Activated CD4-positive, alpha-beta memory T cell treated with anti-CD3 and anti-CD28 coated beads for 36 hours (primary cell): ENCODE measurements around the gene UPK1B. TPM values are rescaled to one million over a fixed set of nuclear protein-coding genes. Genes with fewer than 3 reads are reported as not detected.

Source experiments
- CTCF ChIA-PET: fragments of 350-600 bp; sonication (Branson Sonifier 250); formaldehyde crosslinking; loops from one replicate; lab custom pipeline; 2021; ENCODE audit warnings: antibody characterized with exemption, inconsistent platforms; lab: Charles Lee
- POLR2A ChIA-PET: fragments of 350-600 bp; sonication (Branson Sonifier 250); formaldehyde crosslinking; loops from one replicate; lab custom pipeline; 2021; ENCODE audit warnings: antibody characterized with exemption; lab: Charles Lee
- DNase-seq: peaks from one replicate; pipeline ENCODE4 v3.0.0-alpha.2; 2020
- H3K27ac Mint-ChIP-seq: one replicate; pipeline ENCODE4 v1.8.0; 2021; ENCODE audit warnings: mixed read lengths
- H3K27me3 Mint-ChIP-seq: one replicate; pipeline ENCODE4 v1.8.0; 2021; ENCODE audit warnings: mixed read lengths
- H3K36me3 Mint-ChIP-seq: one replicate; pipeline ENCODE4 v1.8.0; 2021; ENCODE audit warnings: mixed read lengths
- H3K4me1 Mint-ChIP-seq: one replicate; pipeline ENCODE4 v1.8.0; 2021; ENCODE audit warnings: low read depth, mixed read lengths
- H3K4me3 Mint-ChIP-seq: one replicate; pipeline ENCODE4 v1.8.0; 2021; ENCODE audit warnings: mild to moderate bottlenecking, mixed read lengths
- H3K9me3 Mint-ChIP-seq: one replicate; pipeline ENCODE4 v1.8.0; 2021; ENCODE audit warnings: mixed read lengths
- intact Hi-C: fragments of 100-400 bp; cut with micrococcal nuclease; formaldehyde crosslinking; loops from one replicate; pipeline ENCODE4 v1.15.1; 2023
- total RNA-seq, 2 experiments: library from RNA; stranded (reverse); gene quantifications; one replicate each; pipeline ENCODE4 v1.2.3, GENCODE V29; 2021

The UPK1B gene
- total RNA-seq, 2 experiments from 2014 or later: not detected

DNA sequence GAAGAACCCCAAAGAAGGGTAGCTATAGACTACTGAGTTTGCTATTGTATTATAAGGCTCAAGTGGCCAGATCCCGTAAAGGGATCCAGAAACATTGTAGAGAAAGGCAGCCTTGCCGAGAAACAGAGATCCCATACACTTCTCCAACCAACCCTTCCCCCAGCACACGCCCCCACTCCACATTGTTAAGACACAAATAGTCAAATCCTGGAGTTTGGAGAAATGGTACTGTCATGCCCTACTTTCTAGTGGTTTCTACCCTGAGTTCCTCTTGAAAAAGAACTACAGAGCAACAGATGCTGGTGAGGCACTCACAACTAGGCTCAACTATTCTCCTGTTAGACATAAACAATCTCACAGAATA is 34.1 kb downstream of the UPK1B start:
- CTCF ChIA-PET: interaction anchor here (2.0 kb wide), 1 partner anchor 34 kb away, joined by 6 read pairs; no protein-coding TSS in a partner anchor
- intact Hi-C loops: no loop called here
- POLR2A ChIA-PET: no interaction called here
- H3K27ac Mint-ChIP-seq: no peak overlapping the region
- no peaks in the 10 kb centered on the region for H3K27me3 Mint-ChIP-seq
- H3K9me3 Mint-ChIP-seq: no peaks in the 10 kb centered on the region
- H3K36me3 Mint-ChIP-seq: peaks cover 25% of the 10 kb centered on the region
- H3K4me1 Mint-ChIP-seq: peaks cover 22% of the 10 kb centered on the region
- H3K4me3 Mint-ChIP-seq: no peak overlapping the region
- no peak for DNase-seq

DNA sequence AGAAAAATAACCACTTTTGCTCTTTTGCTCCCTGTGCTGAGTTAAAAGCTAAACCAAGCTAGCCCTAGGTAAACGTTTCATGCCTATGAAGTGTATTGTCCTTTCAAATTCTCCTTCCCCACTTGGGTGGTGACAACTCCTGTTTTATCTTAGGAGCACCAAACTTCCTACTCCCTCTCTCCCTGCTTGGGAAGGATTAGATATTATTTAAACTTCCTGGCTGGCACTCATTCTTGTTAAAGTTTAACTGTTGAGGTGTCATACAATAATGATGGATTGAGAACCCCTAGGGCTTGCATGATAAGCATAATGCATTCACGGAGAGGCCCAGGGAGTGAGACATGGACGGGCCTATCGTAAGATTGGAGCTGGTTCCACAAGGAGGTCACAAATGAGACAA is 37.8 kb downstream of the UPK1B start:
- Mint-ChIP-seq H3K27me3 (no peaks in the 10 kb centered on the region), H3K4me3 (no peak overlapping the region), H3K4me1 (peaks cover 15% of the 10 kb centered on the region), H3K27ac (no peak overlapping the region), H3K36me3 (peaks cover 44% of the 10 kb centered on the region), H3K9me3 (no peaks in the 10 kb centered on the region)
- intact Hi-C loops: no loop called here
- ChIA-PET CTCF (interaction anchor here (0.9 kb wide), 1 partner anchor 28 kb away, joined by 3 read pairs; no protein-coding TSS in a partner anchor), POLR2A (interaction anchor here (1.0 to 1.6 kb wide), 2 partner anchors 8 to 20 kb away, joined by 3 to 5 read pairs; no protein-coding TSS in a partner anchor)
- DNase-seq: no peak

DNA sequence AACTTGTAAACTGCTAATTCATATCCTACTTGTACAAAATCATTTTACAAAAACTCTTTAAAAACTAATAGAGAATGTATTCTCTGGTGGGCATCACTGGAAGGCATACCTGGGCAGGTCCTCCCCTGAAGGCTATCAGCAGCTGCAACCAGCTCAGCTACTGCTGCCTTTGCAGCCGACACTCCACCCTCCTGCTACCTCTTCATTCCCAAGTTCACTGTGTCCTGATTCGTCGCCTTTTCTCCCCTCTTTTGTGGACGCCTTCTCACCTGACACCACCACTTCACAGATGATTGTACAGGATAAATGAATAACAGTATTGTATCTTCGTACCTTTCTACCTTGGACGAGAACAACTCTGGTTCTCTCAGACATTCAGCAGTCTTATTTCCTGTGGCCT is 38.4 kb downstream of the UPK1B start:
- intact Hi-C loops: no loop called here
- ChIA-PET POLR2A (no interaction called here), CTCF (no interaction called here)
- no peak for DNase-seq
- Mint-ChIP-seq H3K36me3 (peaks cover 44% of the 10 kb centered on the region), H3K9me3 (no peaks in the 10 kb centered on the region), H3K4me1 (peaks cover 9% of the 10 kb centered on the region), H3K27me3 (no peaks in the 10 kb centered on the region), H3K4me3 (no peak overlapping the region), H3K27ac (no peak overlapping the region)

DNA sequence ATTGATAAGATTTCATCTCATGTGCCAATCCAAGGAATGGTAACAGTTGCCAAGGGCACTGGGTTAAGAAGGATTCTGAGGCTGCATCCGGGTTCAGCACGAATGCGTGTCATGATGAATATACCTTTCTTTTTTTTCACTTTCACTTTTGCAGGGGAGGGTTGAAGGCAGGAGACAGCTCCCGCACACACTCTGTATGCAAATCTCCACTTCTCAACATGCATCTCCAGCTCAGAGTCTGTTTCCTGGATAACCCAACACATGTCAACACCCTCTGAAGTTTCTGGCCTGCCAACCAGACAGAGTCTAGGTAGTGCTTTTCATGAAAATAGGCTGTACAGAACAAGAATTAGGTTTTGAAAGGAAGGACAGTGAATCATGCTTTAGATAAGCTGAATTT is 45.7 kb downstream of the UPK1B start:
- Mint-ChIP-seq H3K27ac (peak overlapping the region; percentile 77), H3K27me3 (no peaks in the 10 kb centered on the region), H3K4me1 (peaks cover 34% of the 10 kb centered on the region), H3K9me3 (no peaks in the 10 kb centered on the region), H3K36me3 (peaks cover 45% of the 10 kb centered on the region), H3K4me3 (peak overlapping the region; percentile 33)
- intact Hi-C loops: loop anchor here (1.0 kb wide), 1 partner anchor 22 kb away; no protein-coding TSS in a partner anchor
- POLR2A ChIA-PET: interaction anchor here (1.0 to 1.3 kb wide), 2 partner anchors 9 to 32 kb away, joined by 4 to 5 read pairs; no protein-coding TSS in a partner anchor
- peak; percentile 58 for DNase-seq
- CTCF ChIA-PET: interaction anchor here (1.7 to 3.8 kb wide), 3 partner anchors 22 to 336 kb away, joined by 5 to 21 read pairs (median 14); partner anchors contain the start of gene B4GALT4

DNA sequence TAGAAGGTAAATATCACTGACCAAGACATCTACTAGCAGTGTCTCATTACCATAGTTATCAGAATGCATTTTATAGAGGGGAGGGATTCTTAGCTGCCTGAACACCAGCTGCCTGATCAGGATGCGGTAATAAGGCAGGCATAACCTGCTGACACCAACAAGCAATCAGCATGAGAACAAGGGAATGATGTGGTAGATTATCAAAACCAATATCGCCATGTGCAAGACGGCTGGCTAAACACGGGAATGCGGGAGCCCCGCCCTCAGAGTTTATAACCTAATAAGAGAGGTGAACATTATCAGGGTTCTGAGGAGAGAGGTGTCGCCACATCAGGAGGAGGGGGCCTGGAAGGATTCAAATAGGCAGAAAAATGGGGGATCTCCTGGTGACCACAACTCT is 46.8 kb downstream of the UPK1B start:
- intact Hi-C loops: no loop called here
- Mint-ChIP-seq H3K9me3 (no peaks in the 10 kb centered on the region), H3K4me3 (no peak overlapping the region), H3K4me1 (peaks cover 34% of the 10 kb centered on the region), H3K27ac (no peak overlapping the region), H3K27me3 (no peaks in the 10 kb centered on the region), H3K36me3 (peaks cover 42% of the 10 kb centered on the region)
- ChIA-PET POLR2A (interaction anchor here (1.0 kb wide), 1 partner anchor 34 kb away, joined by 4 read pairs; no protein-coding TSS in a partner anchor), CTCF (interaction anchor here (0.7 to 3.8 kb wide), 3 partner anchors 15 to 337 kb away, joined by 3 to 21 read pairs (median 14); partner anchors contain the start of gene B4GALT4)
- DNase-seq: no peak

DNA sequence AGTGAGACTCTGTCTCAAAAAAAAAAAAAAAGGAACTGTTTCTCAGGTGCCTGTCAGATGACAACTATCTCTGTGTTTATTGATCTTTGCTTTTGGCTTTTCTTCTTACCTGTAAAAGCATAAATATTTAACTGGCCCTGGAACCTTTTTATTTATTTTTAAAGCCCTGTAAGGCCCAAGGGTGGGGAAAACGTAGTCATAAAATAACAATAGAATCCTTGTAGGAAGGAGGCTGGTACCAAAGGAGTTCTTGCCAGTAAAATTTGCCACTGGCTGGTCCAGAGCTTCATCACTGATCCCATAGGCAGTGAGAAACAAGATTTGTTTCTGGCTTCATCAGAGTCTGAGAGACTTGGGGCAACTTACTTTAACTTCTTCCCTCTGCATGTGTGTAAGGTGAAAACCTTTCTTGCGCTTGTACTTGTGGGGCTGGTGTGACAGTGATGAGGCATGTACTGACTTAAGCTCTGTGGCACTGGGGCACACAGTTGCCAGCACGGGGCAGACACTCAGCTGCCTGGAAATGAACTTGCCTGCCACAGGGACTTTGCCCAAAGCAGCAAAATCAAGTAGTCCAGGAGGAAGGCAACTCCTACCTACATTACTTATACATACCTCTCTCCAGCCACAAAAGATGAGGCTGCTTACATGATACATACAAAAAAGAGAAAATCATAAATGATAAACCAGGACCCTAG is 47.7 kb downstream of the UPK1B start:
- DNase-seq: no peak
- Mint-ChIP-seq H3K27ac (no peak overlapping the region), H3K27me3 (no peaks in the 10 kb centered on the region), H3K36me3 (peaks cover 35% of the 10 kb centered on the region), H3K9me3 (no peaks in the 10 kb centered on the region), H3K4me3 (no peak overlapping the region), H3K4me1 (peaks cover 34% of the 10 kb centered on the region)
- intact Hi-C loops: no loop called here
- POLR2A ChIA-PET: no interaction called here
- CTCF ChIA-PET: interaction anchor here (3.8 kb wide), 1 partner anchor 20 kb away, joined by 21 read pairs; the partner anchor contains the start of gene B4GALT4

DNA sequence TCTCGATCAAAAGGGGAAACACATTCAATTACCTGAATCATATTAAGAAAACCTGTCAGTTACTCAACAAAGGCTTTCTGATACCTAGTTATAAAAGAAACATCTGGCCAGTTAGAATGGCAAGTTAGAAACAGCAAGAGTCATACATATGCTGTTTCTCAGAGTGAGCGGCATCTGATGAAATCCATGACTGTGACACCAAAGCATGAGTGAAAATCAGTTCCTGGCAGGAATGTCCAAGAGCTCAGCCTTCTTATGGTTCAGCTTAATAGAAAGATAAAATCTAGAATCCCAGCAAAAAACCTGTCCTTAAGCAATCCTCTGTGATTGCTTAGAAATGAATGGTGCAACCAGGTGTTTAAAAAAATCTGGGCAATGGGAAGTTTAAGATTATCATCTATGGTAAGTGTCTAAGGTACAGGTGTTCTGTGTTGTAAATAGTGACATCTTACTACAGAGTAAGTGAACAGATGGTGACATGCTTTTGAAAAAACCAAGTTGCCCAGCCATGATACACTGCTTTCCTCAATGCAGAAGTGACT is 48.5 kb downstream of the UPK1B start:
- CTCF ChIA-PET: interaction anchor here (0.6 kb wide), 1 partner anchor 440 kb away, joined by 3 read pairs; no protein-coding TSS in a partner anchor
- H3K4me3 Mint-ChIP-seq: no peak overlapping the region
- no peak overlapping the region for H3K27ac Mint-ChIP-seq
- DNase-seq: no peak
- intact Hi-C loops: no loop called here
- POLR2A ChIA-PET: no interaction called here
- H3K36me3 Mint-ChIP-seq: peaks cover 39% of the 10 kb centered on the region
- no peaks in the 10 kb centered on the region for H3K27me3 Mint-ChIP-seq
- no peaks in the 10 kb centered on the region for H3K9me3 Mint-ChIP-seq
- peaks cover 34% of the 10 kb centered on the region for H3K4me1 Mint-ChIP-seq

DNA sequence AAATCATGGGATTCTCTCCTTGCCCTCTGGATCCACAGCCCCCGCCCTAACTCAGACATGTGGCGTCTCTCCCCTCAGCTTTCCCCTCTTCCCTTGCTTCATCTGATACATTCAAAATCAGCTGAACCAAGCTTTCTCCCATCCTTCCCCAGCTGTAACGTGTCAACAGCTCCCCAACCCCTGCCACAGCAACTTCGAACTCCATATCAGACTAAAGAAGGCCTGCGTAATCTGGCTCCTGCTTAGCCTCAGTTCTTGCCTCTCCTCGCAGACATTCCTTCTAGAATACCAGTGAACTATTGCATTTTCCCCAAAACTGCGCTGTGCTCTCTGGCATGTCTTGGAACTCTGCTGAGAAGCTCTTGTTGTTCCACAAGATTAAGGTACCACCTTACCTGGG is 49.0 kb downstream of the UPK1B start:
- peak overlapping the region; percentile 32 for H3K27ac Mint-ChIP-seq
- H3K36me3 Mint-ChIP-seq: peaks cover 37% of the 10 kb centered on the region
- DNase-seq: no peak
- intact Hi-C loops: no loop called here
- POLR2A ChIA-PET: no interaction called here
- H3K9me3 Mint-ChIP-seq: no peaks in the 10 kb centered on the region
- H3K27me3 Mint-ChIP-seq: no peaks in the 10 kb centered on the region
- H3K4me3 Mint-ChIP-seq: no peak overlapping the region
- H3K4me1 Mint-ChIP-seq: peaks cover 34% of the 10 kb centered on the region
- CTCF ChIA-PET: interaction anchor here (0.6 kb wide), 1 partner anchor 441 kb away, joined by 3 read pairs; no protein-coding TSS in a partner anchor

DNA sequence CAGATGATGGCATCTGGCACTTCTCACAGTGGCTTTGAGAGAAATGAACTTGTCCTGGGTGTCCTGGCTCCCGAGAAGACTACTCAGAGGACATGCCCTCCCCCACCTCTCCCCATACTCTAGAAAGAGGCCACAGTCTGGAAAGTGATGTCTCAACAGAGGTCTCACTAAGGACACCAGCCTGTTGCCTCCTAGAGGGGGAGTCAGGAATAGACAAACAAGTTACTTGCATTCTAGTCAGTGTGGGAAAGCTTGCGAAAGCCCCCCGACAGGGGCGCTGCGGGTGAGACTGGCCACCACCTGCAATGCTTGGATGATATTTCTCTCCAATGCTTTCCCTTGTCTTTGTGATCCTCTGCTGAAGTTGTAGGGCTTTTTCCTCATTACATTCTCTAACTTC is 50.1 kb downstream of the UPK1B start:
- H3K4me3 Mint-ChIP-seq: no peak overlapping the region
- H3K9me3 Mint-ChIP-seq: no peaks in the 10 kb centered on the region
- POLR2A ChIA-PET: no interaction called here
- peaks cover 37% of the 10 kb centered on the region for H3K36me3 Mint-ChIP-seq
- CTCF ChIA-PET: interaction anchor here (0.9 kb wide), 1 partner anchor 18 kb away, joined by 3 read pairs; no protein-coding TSS in a partner anchor
- H3K27ac Mint-ChIP-seq: no peak overlapping the region
- no peak for DNase-seq
- no peaks in the 10 kb centered on the region for H3K27me3 Mint-ChIP-seq
- intact Hi-C loops: no loop called here
- H3K4me1 Mint-ChIP-seq: peaks cover 36% of the 10 kb centered on the region

DNA sequence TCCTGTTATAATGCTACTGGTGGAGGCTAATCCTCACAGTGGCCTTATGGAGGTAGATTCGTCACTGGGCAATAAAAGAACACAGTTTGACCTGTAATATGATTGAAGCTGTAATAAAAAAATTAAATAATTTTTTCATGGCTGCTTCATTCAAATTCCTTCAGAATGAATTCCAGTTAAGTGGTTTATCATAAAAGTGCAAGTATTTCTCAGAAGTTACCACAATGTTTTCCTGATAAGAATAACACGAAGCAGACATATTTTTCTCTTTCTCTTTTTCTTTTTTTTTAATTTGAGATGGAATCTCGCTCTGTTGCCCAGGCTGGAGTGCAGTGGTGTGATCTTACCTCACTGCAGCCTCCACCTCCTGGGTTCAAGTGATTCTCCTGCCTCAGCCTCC is 51.7 kb downstream of the UPK1B start:
- Mint-ChIP-seq H3K27ac (no peak overlapping the region), H3K9me3 (no peaks in the 10 kb centered on the region), H3K36me3 (peaks cover 43% of the 10 kb centered on the region), H3K4me3 (no peak overlapping the region), H3K27me3 (no peaks in the 10 kb centered on the region), H3K4me1 (peaks cover 26% of the 10 kb centered on the region)
- POLR2A ChIA-PET: no interaction called here
- DNase-seq: no peak
- intact Hi-C loops: no loop called here
- CTCF ChIA-PET: interaction anchor here (1.9 kb wide), 1 partner anchor 16 kb away, joined by 9 read pairs; the partner anchor contains the start of gene B4GALT4

DNA sequence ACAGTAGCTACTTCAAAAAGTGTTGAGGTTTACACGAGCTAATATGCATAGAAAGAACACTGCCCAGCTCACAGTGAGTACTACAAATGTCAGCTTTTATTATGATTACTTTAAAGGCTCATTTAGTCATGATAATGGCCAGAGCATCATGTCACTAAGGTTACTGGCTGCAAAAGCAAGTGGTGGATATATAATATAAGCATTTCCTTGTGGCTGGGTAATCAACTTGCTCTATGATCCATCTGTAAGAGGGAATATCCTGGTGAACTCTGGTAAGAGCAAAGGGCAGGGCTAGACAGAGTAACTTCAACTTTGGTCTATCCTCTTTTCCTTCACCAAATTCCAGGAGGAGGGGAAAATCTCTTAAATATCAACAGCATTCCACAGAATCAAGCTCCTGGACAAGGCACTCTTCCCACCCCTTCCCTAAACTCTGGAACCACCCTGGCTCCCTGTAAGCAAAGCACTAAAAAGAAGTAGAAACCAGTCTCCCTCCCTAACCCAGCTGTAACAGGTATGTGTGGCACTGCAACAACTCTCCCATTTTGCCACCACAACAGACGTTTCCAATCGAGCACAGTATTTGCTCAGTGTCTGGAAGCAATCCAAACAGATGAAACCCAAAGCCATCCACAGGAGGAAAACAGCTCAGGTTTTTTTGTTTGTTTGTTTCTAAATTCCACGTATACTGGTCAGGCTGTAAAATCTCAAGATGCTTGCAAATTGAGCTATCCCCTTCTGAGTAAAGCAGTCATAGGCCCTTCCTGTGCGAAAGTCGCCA is 53.9 kb downstream of the UPK1B start:
- CTCF ChIA-PET: interaction anchor here (1.5 kb wide), 1 partner anchor 13 kb away, joined by 8 read pairs; the partner anchor contains the start of gene B4GALT4
- Mint-ChIP-seq H3K4me1 (peaks cover 30% of the 10 kb centered on the region), H3K27ac (no peak overlapping the region), H3K9me3 (no peaks in the 10 kb centered on the region), H3K36me3 (peaks cover 52% of the 10 kb centered on the region), H3K4me3 (no peak overlapping the region), H3K27me3 (no peaks in the 10 kb centered on the region)
- intact Hi-C loops: no loop called here
- DNase-seq: no peak
- POLR2A ChIA-PET: no interaction called here
